SU-DHL-6 (cell line): Measurements from ENCODE around the gene ABHD5.

ENCODE experiments used
- CTCF ChIP-seq: fragments of 200-600 bp; sonication (generic); IDR thresholded peaks from one replicate; pipeline ENCODE4 v1.5.1; 2017; ENCODE audit warnings: antibody characterized with exemption, mild to moderate bottlenecking, low read length, moderate library complexity; ENCODE audit not compliant: insufficient read depth, poor library complexity, severe bottlenecking
- EZH2phosphoT487 ChIP-seq: fragments of 200-600 bp; sonication (generic), shearing (Covaris generic); conservative IDR thresholded peaks from 2 replicates; pipeline ENCODE4 v1.6.1; 2018; ENCODE audit warnings: mild to moderate bottlenecking, antibody characterized with exemption, low read length, moderate library complexity, mixed read lengths

- TF ChIP-seq EZH2phosphoT487 (no peak), CTCF (no peak)
These were observed 855 bp upstream of the ABHD5 start for GRCh38 chr3:43689766-43690399.
